ENCODE data around the gene CENPVL3.

CENPVL3 gene

DNA sequence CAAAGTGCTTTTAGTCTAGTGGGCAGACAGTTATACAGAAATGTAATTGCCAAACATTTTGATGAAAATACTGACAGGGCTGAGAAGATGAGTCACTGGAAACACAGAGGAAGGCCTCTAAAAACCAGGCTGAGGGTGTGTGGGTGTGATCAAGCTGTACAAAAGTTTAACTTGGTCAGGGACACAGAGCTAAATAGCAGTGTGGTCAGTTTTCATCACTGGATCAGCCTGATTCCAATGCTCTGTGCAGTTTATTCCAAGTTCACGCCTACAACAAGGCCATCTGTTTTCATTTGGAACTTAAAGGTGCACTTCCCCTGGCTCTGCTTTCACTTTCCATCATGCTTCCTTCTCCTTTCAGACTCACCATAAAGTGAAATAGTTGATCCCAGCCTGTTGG lies 10.6 kb downstream of the CENPVL3 start:
- in situ Hi-C loops (cut with MboI; ENCODE audit: low pct_unique_long_range_greater_than_20kb, low sequenced_read_pairs, unreplicated experiment), result loop anchor here (25.0 kb wide), 1 partner anchor 654 kb away; no protein-coding TSS in a partner anchor
- DNase-seq (ENCODE audit: low spot score), result no peak
- TF ChIP-seq, protein P1, sequence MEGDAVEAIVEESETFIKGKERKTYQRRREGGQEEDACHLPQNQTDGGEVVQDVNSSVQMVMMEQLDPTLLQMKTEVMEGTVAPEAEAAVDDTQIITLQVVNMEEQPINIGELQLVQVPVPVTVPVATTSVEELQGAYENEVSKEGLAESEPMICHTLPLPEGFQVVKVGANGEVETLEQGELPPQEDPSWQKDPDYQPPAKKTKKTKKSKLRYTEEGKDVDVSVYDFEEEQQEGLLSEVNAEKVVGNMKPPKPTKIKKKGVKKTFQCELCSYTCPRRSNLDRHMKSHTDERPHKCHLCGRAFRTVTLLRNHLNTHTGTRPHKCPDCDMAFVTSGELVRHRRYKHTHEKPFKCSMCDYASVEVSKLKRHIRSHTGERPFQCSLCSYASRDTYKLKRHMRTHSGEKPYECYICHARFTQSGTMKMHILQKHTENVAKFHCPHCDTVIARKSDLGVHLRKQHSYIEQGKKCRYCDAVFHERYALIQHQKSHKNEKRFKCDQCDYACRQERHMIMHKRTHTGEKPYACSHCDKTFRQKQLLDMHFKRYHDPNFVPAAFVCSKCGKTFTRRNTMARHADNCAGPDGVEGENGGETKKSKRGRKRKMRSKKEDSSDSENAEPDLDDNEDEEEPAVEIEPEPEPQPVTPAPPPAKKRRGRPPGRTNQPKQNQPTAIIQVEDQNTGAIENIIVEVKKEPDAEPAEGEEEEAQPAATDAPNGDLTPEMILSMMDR (IDR thresholded peaks at IDR 0.05; ENCODE audit: extremely low read depth, insufficient read depth, missing control alignments), result no peak

DNA sequence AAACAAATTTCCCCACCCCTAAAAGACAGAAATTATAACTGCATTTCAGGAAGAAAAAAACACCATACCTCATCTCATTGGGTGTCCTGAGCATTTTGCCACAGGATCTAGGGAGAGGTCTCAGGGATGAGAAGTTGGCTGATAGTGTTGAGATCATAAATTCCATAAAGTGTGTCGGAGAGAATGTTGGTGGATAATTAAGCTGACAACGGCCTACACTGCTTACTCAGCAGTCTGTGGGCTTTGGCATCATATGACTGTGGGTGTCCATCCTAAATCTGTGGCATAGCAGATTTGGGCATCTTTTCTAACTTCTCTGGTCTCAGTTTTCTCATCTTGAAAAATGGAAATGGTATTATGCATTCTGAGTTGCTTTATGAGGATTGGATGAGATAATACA lies 12.3 kb downstream of the CENPVL3 start:
- in situ Hi-C loops (cut with MboI; ENCODE audit: low pct_unique_long_range_greater_than_20kb, low sequenced_read_pairs, unreplicated experiment), result loop anchor here (25.0 kb wide), 1 partner anchor 656 kb away; no protein-coding TSS in a partner anchor
- DNase-seq (ENCODE audit: low spot score), result no peak

DNA sequence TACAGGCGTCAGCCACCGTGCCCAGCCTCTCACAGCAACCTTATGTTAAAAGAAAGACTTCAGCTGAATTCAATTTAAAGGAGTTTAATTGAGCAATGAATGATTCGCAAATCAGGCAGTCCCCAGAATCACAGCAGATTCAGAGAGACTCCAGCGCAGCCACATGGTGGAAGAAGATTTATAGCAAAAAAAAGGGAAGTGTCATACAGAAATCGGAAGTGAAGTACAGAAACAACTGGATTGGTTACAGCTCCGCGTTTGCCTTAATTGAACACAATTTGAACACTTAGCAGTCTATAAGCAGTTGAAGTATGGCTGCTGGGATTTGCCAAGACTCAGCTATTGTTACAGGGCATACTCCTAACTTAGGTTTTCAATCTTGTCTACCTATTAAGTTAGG lies 19.8 kb downstream of the CENPVL3 start:
- TF ChIP-seq, protein P1 (IDR thresholded peaks at IDR 0.05; ENCODE audit: extremely low read depth, insufficient read depth, missing control alignments), result no peak
- in situ Hi-C loops (cut with MboI; ENCODE audit: low pct_unique_long_range_greater_than_20kb, low sequenced_read_pairs, unreplicated experiment), result no loop called here
- no peak for DNase-seq (ENCODE audit: low spot score)

More for the DNA sequence above, 12.3 kb downstream of the CENPVL3 start:
- TF ChIP-seq, protein P1 (IDR thresholded peaks at IDR 0.05; ENCODE audit: extremely low read depth, insufficient read depth, missing control alignments), result no peak

DNA sequence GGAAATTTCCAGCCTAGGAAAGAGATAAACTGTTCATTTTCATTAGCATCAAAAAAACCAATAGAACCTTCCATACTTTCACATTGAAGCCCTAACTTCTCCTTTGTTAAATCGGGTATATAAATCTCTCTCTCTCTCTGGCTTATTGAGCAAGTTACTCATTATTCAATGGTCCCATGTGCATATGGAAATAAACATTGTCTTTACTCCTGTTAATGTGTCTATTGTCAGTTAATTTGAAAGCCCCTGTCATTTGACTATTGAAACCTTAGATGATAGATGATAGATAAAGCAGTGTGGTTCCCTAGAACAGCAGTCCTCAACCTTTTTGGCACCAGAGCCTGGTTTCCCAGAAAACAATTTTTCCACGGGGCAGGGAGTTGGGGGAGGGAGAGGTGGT lies 46.8 kb downstream of the CENPVL3 start:
- TF ChIP-seq, protein P1 (IDR thresholded peaks at IDR 0.05; ENCODE audit: extremely low read depth, insufficient read depth, missing control alignments), result no peak
- DNase-seq (ENCODE audit: low spot score), result no peak
- in situ Hi-C loops (cut with MboI; ENCODE audit: low pct_unique_long_range_greater_than_20kb, low sequenced_read_pairs, unreplicated experiment), result no loop called here

DNA sequence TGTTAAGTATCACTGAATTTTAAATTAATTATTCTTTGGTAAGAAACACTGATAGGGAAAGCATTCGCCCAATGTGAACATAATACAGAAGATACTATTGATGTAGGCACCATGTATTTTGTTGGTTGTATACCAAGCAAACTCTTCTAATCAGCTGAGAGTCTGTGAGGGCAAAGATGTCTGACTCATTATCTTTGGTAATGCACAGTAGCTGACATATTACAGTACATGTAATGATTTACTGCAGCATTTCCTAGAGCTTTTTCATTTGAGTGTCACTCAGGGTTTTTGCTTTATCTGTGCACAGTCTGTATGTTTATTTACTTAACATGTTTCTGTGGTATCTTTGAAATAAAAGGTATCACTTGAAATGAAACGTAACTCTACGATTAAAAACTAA lies 49.2 kb downstream of the CENPVL3 start:
- in situ Hi-C loops (cut with MboI; ENCODE audit: low pct_unique_long_range_greater_than_20kb, low sequenced_read_pairs, unreplicated experiment), result no loop called here
- no peak for DNase-seq (ENCODE audit: low spot score)
- TF ChIP-seq, protein P1 (IDR thresholded peaks at IDR 0.05; ENCODE audit: extremely low read depth, insufficient read depth, missing control alignments), result no peak

- TF ChIP-seq, protein P1 (IDR thresholded peaks at IDR 0.05; ENCODE audit: extremely low read depth, insufficient read depth, missing control alignments), result no peak
- in situ Hi-C loops (cut with MboI; ENCODE audit: low pct_unique_long_range_greater_than_20kb, low sequenced_read_pairs, unreplicated experiment), result no loop called here
- DNase-seq (ENCODE audit: low spot score), result no peak
These were observed 50.1 kb downstream of the CENPVL3 start for GRCh38 chrX:51568586-51568985.
